ENCODE data around the gene ASIC4. TPM values are rescaled to one million over a fixed set of nuclear protein-coding genes. Genes with fewer than 3 reads are reported as not detected.

ASIC4 gene
- total RNA-seq, 2 experiments from 2014 or later: 0.73 to 0.74 TPM

- H3K79me2 ChIP-seq (ENCODE audit: insufficient read depth, low read depth, low read length): no peaks in the 10 kb centered on the region
- peaks cover 10% of the 10 kb centered on the region for H3K4me1 ChIP-seq (ENCODE audit: insufficient read depth, low read length, poor library complexity, severe bottlenecking)
- TF ChIP-seq CTCF (conservative IDR thresholded peaks at IDR 0.05; ENCODE audit: low read length) (no peak), EZH2phosphoT487 (IDR thresholded peaks at IDR 0.05; ENCODE audit: borderline replicate concordance, low read depth, low read length) (no peak)
- no peaks in the 10 kb centered on the region for H4K20me1 ChIP-seq (ENCODE audit: insufficient read depth, low read length)
- no peak for DNase-seq (ENCODE audit: low spot score)
- intact Hi-C loops (cut with micrococcal nuclease; ENCODE audit: unreplicated experiment): no loop called here
- H3K27ac ChIP-seq (ENCODE audit: low read depth, low read length, poor library complexity, severe bottlenecking): no peak overlapping the region
- no peak overlapping the region for H3K4me3 ChIP-seq (ENCODE audit: low read depth, low read length, poor library complexity, severe bottlenecking)
- no peaks in the 10 kb centered on the region for H3K36me3 ChIP-seq (ENCODE audit: insufficient read depth, low read length)
- BruUV-seq (replicated peaks): no TSS peak
- H2AFZ ChIP-seq (ENCODE audit: low read length): no peak overlapping the region
- ChIA-PET POLR2A (no interaction called here), CTCF (ENCODE audit: unreplicated experiment) (no interaction called here)
- no peak overlapping the region for H3K4me2 ChIP-seq (ENCODE audit: low read length)
- no peaks in the 10 kb centered on the region for H3K9me2 ChIP-seq (ENCODE audit: insufficient read depth, low read length)
- H3K9me3 ChIP-seq (ENCODE audit: low read length): no peaks in the 10 kb centered on the region
Measured at GRCh38 chr2:219512524-219513216, 1.6 kb upstream of the ASIC4 start.

GRCh38 chr2:219513787-219514186, 495 bp upstream of the ASIC4 start:
- H3K36me3 ChIP-seq (ENCODE audit: insufficient read depth, low read length): no peaks in the 10 kb centered on the region
- no peaks in the 10 kb centered on the region for H4K20me1 ChIP-seq (ENCODE audit: insufficient read depth, low read length)
- H3K4me2 ChIP-seq (ENCODE audit: low read length): no peak overlapping the region
- no peak for DNase-seq (ENCODE audit: low spot score)
- H3K9me3 ChIP-seq (ENCODE audit: low read length): no peaks in the 10 kb centered on the region
- no peak overlapping the region for H3K4me3 ChIP-seq (ENCODE audit: low read depth, low read length, poor library complexity, severe bottlenecking)
- ChIA-PET POLR2A (no interaction called here), CTCF (ENCODE audit: unreplicated experiment) (no interaction called here)
- peaks cover 8% of the 10 kb centered on the region for H3K4me1 ChIP-seq (ENCODE audit: insufficient read depth, low read length, poor library complexity, severe bottlenecking)
- no peak overlapping the region for H2AFZ ChIP-seq (ENCODE audit: low read length)
- no peak for TF ChIP-seq CTCF (conservative IDR thresholded peaks at IDR 0.05; ENCODE audit: low read length)
- TF ChIP-seq EZH2phosphoT487 (IDR thresholded peaks at IDR 0.05; ENCODE audit: borderline replicate concordance, low read depth, low read length): no peak
- intact Hi-C loops (cut with micrococcal nuclease; ENCODE audit: unreplicated experiment): no loop called here
- H3K9me2 ChIP-seq (ENCODE audit: insufficient read depth, low read length): no peaks in the 10 kb centered on the region
- H3K27ac ChIP-seq (ENCODE audit: low read depth, low read length, poor library complexity, severe bottlenecking): no peak overlapping the region
- BruUV-seq (replicated peaks): no TSS peak
- no peaks in the 10 kb centered on the region for H3K79me2 ChIP-seq (ENCODE audit: insufficient read depth, low read depth, low read length)

- no peak overlapping the region for H3K4me2 ChIP-seq (ENCODE audit: low read length)
- POLR2A ChIA-PET: no interaction called here
Measured at GRCh38 chr2:219514836-219515235, 554 bp downstream of the ASIC4 start.

More at GRCh38 chr2:219514836-219515235, 554 bp downstream of the ASIC4 start:
- Histone ChIP-seq H3K27ac (ENCODE audit: low read depth, low read length, poor library complexity, severe bottlenecking) (no peak overlapping the region), H4K20me1 (ENCODE audit: insufficient read depth, low read length) (no peaks in the 10 kb centered on the region), H3K79me2 (ENCODE audit: insufficient read depth, low read depth, low read length) (no peaks in the 10 kb centered on the region), H3K4me1 (ENCODE audit: insufficient read depth, low read length, poor library complexity, severe bottlenecking) (no peaks in the 10 kb centered on the region), H3K4me3 (ENCODE audit: low read depth, low read length, poor library complexity, severe bottlenecking) (no peak overlapping the region), H2AFZ (ENCODE audit: low read length) (no peak overlapping the region), H3K9me2 (ENCODE audit: insufficient read depth, low read length) (no peaks in the 10 kb centered on the region), H3K36me3 (ENCODE audit: insufficient read depth, low read length) (no peaks in the 10 kb centered on the region), H3K9me3 (ENCODE audit: low read length) (no peaks in the 10 kb centered on the region)
- intact Hi-C loops (cut with micrococcal nuclease; ENCODE audit: unreplicated experiment): no loop called here
- no TSS peak for BruUV-seq (replicated peaks)
- no peak for DNase-seq (ENCODE audit: low spot score)
- CTCF ChIA-PET (ENCODE audit: unreplicated experiment): no interaction called here
- TF ChIP-seq EZH2phosphoT487 (IDR thresholded peaks at IDR 0.05; ENCODE audit: borderline replicate concordance, low read depth, low read length): no peak
- TF ChIP-seq CTCF (conservative IDR thresholded peaks at IDR 0.05; ENCODE audit: low read length): no peak

Data from OCI-LY7 (cell line).